K562 (cell line): Measurements from ENCODE around the gene DOCK8. TPM values are rescaled to one million over a fixed set of nuclear protein-coding genes. Genes with fewer than 3 reads are reported as not detected.
"Not testable (repeated sequence)": the region's sequence is repeated elsewhere in the genome, so short reads cannot be mapped to it uniquely, and the experiment has no call there.

Experiments used
- ATAC-seq: fragments of 200-7000 bp; cut with Tn5 transposase; 3 replicates; pipeline ENCODE4 v1.9.1; 2020; ENCODE audit warnings: moderate library complexity
- BruUV-seq: library from RNA; stranded (reverse); fragments of 400-500 nt; replicated peaks from 2 replicates; lab custom pipeline; 2021; lab: Mats Ljungman, UMichigan
- CTCF ChIA-PET: fragments of 300-600 bp; formaldehyde crosslinking; extraction: SDS; loops from one replicate; lab custom pipeline; 2021; ENCODE audit warnings: low intra/inter-chr PET ratio; lab: Yijun Ruan, JAX
- POLR2A ChIA-PET: fragments of 300-600, 350-650 bp; sonication (Branson Sonifier 250); formaldehyde crosslinking; extraction: SDS; loops from one replicate; lab custom pipeline; 2021; ENCODE audit warnings: antibody characterized with exemption, inconsistent platforms; lab: Yijun Ruan, JAX
- DNase-seq, 4 experiments: peaks; one replicate each; pipeline versions ENCODE4 v3.0.0 to v3.0.0-alpha.2; 2011 to 2018; ENCODE audit warnings: low spot score in 3 of 4, mixed read lengths in 3 of 4; ENCODE audit errors: extremely low read depth in 1 of 4
- FAIRE-seq: peaks from 2 replicates; lab custom pipeline; 2011; peaks lifted over from hg19 to GRCh38; lab: Jason Lieb, UNC
- H2AFZ ChIP-seq: 2 replicates; pipeline ENCODE4 v1.6.0; 2011; ENCODE audit warnings: low read depth, low read length, control low read depth, inconsistent platforms
- H3K27ac ChIP-seq: fragments of 200-600 bp; 3 replicates; pipeline ENCODE4 v1.8.0; 2011; ENCODE audit warnings: low read depth, mild to moderate bottlenecking, control low read depth, inconsistent platforms, low read length, moderate library complexity, mixed read lengths; ENCODE audit errors: extremely low read depth
- H3K27me3 ChIP-seq, 2 experiments: fragments of 300-600 bp in 1 of 2; 2 replicates in 1 of 2; 3 replicates in 1 of 2; pipeline versions ENCODE4 v1.6.0 to v1.8.0; 2011; ENCODE audit warnings: inconsistent platforms in 2 of 2, low read length in 2 of 2, mild to moderate bottlenecking in 1 of 2, mixed read lengths in 1 of 2, moderate library complexity in 1 of 2; ENCODE audit not compliant: control insufficient read depth in 2 of 2, insufficient read depth in 2 of 2
- H3K36me3 ChIP-seq: fragments of 300-600 bp; 3 replicates; pipeline ENCODE4 v1.8.0; 2011; ENCODE audit warnings: mild to moderate bottlenecking, low read length, inconsistent platforms; ENCODE audit not compliant: control insufficient read depth, insufficient read depth
- H3K4me1 ChIP-seq, 2 experiments: fragments of 200-600 bp in 1 of 2; replicated peaks in 1 of 2; 2 replicates in 1 of 2; 3 replicates in 1 of 2; pipeline versions ENCODE4 v1.5.1 to v1.8.0; 2011; ENCODE audit warnings: inconsistent platforms in 2 of 2, low read length in 2 of 2, mild to moderate bottlenecking in 1 of 2, mixed read lengths in 1 of 2, moderate library complexity in 1 of 2; ENCODE audit not compliant: control insufficient read depth in 2 of 2, insufficient read depth in 2 of 2
- H3K4me2 ChIP-seq: 2 replicates; pipeline ENCODE4 v1.6.1; 2011; ENCODE audit warnings: low read length, control low read depth, inconsistent platforms, mixed read lengths; ENCODE audit not compliant: insufficient read depth
- H3K4me3 ChIP-seq: fragments of 200-600 bp; sonication (generic), shearing (Covaris generic); 2 replicates; pipeline ENCODE4 v1.5.1; 2016; ENCODE audit warnings: control low read depth, inconsistent platforms
- H3K79me2 ChIP-seq: fragments of 200-600 bp; 3 replicates; pipeline ENCODE4 v1.8.0; 2011; ENCODE audit warnings: low read length, inconsistent platforms; ENCODE audit not compliant: control insufficient read depth, insufficient read depth
- H3K9ac ChIP-seq, 2 experiments: 2 replicates each; pipeline versions ENCODE4 v1.6.0 to v1.6.1; 2011; ENCODE audit warnings: low read depth in 2 of 2, low read length in 2 of 2, control low read depth in 1 of 2, inconsistent platforms in 1 of 2, mild to moderate bottlenecking in 1 of 2, mixed read lengths in 1 of 2; ENCODE audit not compliant: insufficient read depth in 1 of 2
- H3K9me1 ChIP-seq: one replicate; pipeline ENCODE4 v1.6.0; 2011; ENCODE audit warnings: inconsistent platforms, mild to moderate bottlenecking, low read length, moderate library complexity; ENCODE audit not compliant: control insufficient read depth, insufficient read depth
- H3K9me3 ChIP-seq: replicated peaks from 2 replicates; pipeline ENCODE4 v1.5.1; 2011; ENCODE audit warnings: low read depth, low read length, inconsistent platforms; ENCODE audit not compliant: control insufficient read depth, insufficient read depth
- H4K20me1 ChIP-seq: replicated peaks from 2 replicates; pipeline ENCODE4 v1.6.1; 2011; ENCODE audit warnings: low read length, inconsistent platforms, mixed read lengths; ENCODE audit not compliant: control insufficient read depth, insufficient read depth
- GATAD2B ChIP-seq: fragments of 450-650 bp; IDR thresholded peaks from 2 replicates; pipeline ENCODE4 v1.6.1; 2017; ENCODE audit warnings: mild to moderate bottlenecking, borderline replicate concordance
- WGBS: fragments of 100-300 bp; shearing (Covaris generic); methylation state at CpG from one replicate; pipeline ENCODE4 v1.1.6; 2016; ENCODE audit warnings: low coverage, mixed read lengths; ENCODE audit not compliant: insufficient coverage; ENCODE audit errors: missing lambda C conversion rate; 5-methylcytosine and 5-hydroxymethylcytosine counted together
- in situ Hi-C: fragments of 300-500 bp; cut with MboI; formaldehyde crosslinking; loops from 4 replicates; pipeline ENCODE4 v1.15.0; 2018; ENCODE audit warnings: inconsistent platforms, mixed read lengths
- intact Hi-C: fragments of 100-400 bp; cut with micrococcal nuclease; formaldehyde crosslinking; loops from 2 replicates; pipeline ENCODE4 v1.14.2; 2022
- polyA plus RNA-seq, 8 experiments: library from polyadenylated mRNA; depleted of rRNA in 4 of 8; stranded (reverse) in 5 of 8; unstranded in 3 of 8; fragments of >200 nt; fragmentation: Nextera tagmentation in 2 of 8; fragmentation: Illumina TruSeq in 1 of 8; extraction: Ambion mirVana in 2 of 8; extraction: Trizol in 1 of 8; gene quantifications; 2 replicates each; pipeline versions ENCODE4 v1.2.1 to v1.2.3, GENCODE V29; 2011 to 2014; ENCODE audit warnings: inconsistent platforms in 1 of 8, missing spikeins in 1 of 8
- total RNA-seq, 7 experiments: library from RNA; depleted of rRNA in 6 of 7; stranded (reverse); fragments of >200 nt in 6 of 7; fragmentation: Illumina TruSeq in 2 of 7; extraction: Trizol in 2 of 7; gene quantifications; 2 replicates each; pipeline versions ENCODE4 v1.2.1 to v1.2.3, GENCODE V29; 2011 to 2021; ENCODE audit warnings: low replicate concordance in 1 of 7
- TF ChIP-seq, protein P1 (sequence below): fragments of 150-350 bp; conservative IDR thresholded peaks from 2 replicates; pipeline ENCODE4 v1.6.1; 2014; ENCODE audit warnings: low read length

DOCK8 gene
- total and polyA plus RNA-seq, 9 of the 15 experiments (the other 6 are each of a cell fraction or from before 2014, with no cell fraction given): 14.4 to 53.8 (median 25.1) TPM

GRCh38 chr9:214648-215493, at the start of gene DOCK8 (continued):
- TF ChIP-seq, protein P1, sequence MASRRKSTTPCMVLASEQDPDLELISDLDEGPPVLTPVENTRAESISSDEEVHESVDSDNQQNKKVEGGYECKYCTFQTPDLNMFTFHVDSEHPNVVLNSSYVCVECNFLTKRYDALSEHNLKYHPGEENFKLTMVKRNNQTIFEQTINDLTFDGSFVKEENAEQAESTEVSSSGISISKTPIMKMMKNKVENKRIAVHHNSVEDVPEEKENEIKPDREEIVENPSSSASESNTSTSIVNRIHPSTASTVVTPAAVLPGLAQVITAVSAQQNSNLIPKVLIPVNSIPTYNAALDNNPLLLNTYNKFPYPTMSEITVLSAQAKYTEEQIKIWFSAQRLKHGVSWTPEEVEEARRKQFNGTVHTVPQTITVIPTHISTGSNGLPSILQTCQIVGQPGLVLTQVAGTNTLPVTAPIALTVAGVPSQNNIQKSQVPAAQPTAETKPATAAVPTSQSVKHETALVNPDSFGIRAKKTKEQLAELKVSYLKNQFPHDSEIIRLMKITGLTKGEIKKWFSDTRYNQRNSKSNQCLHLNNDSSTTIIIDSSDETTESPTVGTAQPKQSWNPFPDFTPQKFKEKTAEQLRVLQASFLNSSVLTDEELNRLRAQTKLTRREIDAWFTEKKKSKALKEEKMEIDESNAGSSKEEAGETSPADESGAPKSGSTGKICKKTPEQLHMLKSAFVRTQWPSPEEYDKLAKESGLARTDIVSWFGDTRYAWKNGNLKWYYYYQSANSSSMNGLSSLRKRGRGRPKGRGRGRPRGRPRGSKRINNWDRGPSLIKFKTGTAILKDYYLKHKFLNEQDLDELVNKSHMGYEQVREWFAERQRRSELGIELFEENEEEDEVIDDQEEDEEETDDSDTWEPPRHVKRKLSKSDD: 0 out of 2 replicates have a peak, but pooled peaks have one; percentile 8
- TF ChIP-seq GATAD2B: 0 out of 2 replicates have a peak, but pooled peaks have one; percentile 33

DNA sequence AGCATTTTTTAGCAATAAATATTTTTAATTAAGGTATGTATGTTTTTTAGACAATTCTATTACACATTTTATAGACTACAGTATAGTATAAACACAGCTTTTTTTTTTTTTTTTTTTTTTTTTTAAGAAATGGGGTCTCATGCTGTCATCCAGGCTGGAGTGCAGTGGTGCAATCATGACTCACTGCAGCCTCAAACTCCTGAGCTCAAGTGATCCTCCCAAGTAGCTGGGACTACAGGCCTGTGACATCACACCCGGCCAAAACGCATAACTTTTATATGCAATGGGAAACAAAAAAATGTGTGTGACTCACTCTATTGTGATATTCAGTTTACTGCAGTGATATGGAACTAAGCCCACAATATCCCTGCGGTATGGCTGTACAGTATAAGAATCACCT, 44.9 kb upstream of the DOCK8 start:
- H3K4me3 ChIP-seq, H3K27me3 ChIP-seq, POLR2A ChIA-PET, ATAC-seq, CTCF ChIA-PET, H4K20me1 ChIP-seq, H3K9ac ChIP-seq, H3K4me1 ChIP-seq, intact Hi-C loops, in situ Hi-C loops, H3K36me3 ChIP-seq, DNase-seq, H3K9me1 ChIP-seq, H2AFZ ChIP-seq, BruUV-seq, H3K79me2 ChIP-seq, H3K9me3 ChIP-seq, H3K4me2 ChIP-seq, FAIRE-seq, H3K27ac ChIP-seq: not testable (repeated sequence)
- no CpG with 5 or more reads among the region's 3 CpGs for WGBS
